Activated T-cell treated with anti-CD3 and anti-CD28 coated beads, Interleukin-2, amount 50 U/mL, for 1 hour (primary cell): ENCODE results near the gene COMMD7.
"Not testable (repeated sequence)": the region's sequence is repeated elsewhere in the genome, so short reads cannot be mapped to it uniquely, and the experiment has no call there.

Source experiments
- DNase-seq: peaks from one replicate; pipeline ENCODE4 v3.0.0-alpha.2; 2020

Gene COMMD7

GRCh38 chr20:32728435-32728834 lies 14.8 kb downstream of the COMMD7 start:
- not testable (repeated sequence) for DNase-seq

- DNase-seq, result no peak
Measured at GRCh38 chr20:32727683-32728082, 15.6 kb downstream of the COMMD7 start.

GRCh38 chr20:32718749-32719348 lies 24.4 kb downstream of the COMMD7 start:
- DNase-seq, result no peak

- DNase-seq, result no peak
Measured at GRCh38 chr20:32711346-32711745, 31.9 kb downstream of the COMMD7 start.

- DNase-seq, result no peak
Measured at GRCh38 chr20:32709632-32710121, 33.6 kb downstream of the COMMD7 start.

GRCh38 chr20:32709029-32709631 lies 34.1 kb downstream of the COMMD7 start:
- not testable (repeated sequence) for DNase-seq

GRCh38 chr20:32707691-32708581 lies 35.3 kb downstream of the COMMD7 start:
- DNase-seq, result no peak

- no peak for DNase-seq
Measured at GRCh38 chr20:32706486-32706885, 36.8 kb downstream of the COMMD7 start.

GRCh38 chr20:32702706-32703425 lies 40.4 kb downstream of the COMMD7 start:
- no peak for DNase-seq

GRCh38 chr20:32697608-32698007 lies 45.7 kb downstream of the COMMD7 start:
- no peak for DNase-seq

GRCh38 chr20:32695089-32695488 lies 48.2 kb downstream of the COMMD7 start:
- DNase-seq, result no peak

- DNase-seq, result not testable (repeated sequence)
Measured at GRCh38 chr20:32688966-32689365, 54.3 kb downstream of the COMMD7 start.

- DNase-seq, result no peak
Measured at GRCh38 chr20:32687180-32687532, 56.1 kb downstream of the COMMD7 start.

- no peak for DNase-seq
Measured at GRCh38 chr20:32686530-32687179, 56.6 kb downstream of the COMMD7 start.

GRCh38 chr20:32685541-32686529 lies 57.4 kb downstream of the COMMD7 start:
- no peak for DNase-seq

- DNase-seq, result no peak
Measured at GRCh38 chr20:32682508-32682987, 60.7 kb downstream of the COMMD7 start.

GRCh38 chr20:32681175-32682084 lies 61.8 kb downstream of the COMMD7 start:
- no peak for DNase-seq

- DNase-seq, result no peak
Measured at GRCh38 chr20:32680544-32681174, 62.6 kb downstream of the COMMD7 start.

- no peak for DNase-seq
Measured at GRCh38 chr20:32678948-32679347, 64.3 kb downstream of the COMMD7 start.
